ENCODE measurements around the gene KY.

The KY gene

GRCh38 chr3:134667956-134668355 is 17.1 kb upstream of the KY start:
- no peak for DNase-seq (ENCODE audit: low spot score)

DNA sequence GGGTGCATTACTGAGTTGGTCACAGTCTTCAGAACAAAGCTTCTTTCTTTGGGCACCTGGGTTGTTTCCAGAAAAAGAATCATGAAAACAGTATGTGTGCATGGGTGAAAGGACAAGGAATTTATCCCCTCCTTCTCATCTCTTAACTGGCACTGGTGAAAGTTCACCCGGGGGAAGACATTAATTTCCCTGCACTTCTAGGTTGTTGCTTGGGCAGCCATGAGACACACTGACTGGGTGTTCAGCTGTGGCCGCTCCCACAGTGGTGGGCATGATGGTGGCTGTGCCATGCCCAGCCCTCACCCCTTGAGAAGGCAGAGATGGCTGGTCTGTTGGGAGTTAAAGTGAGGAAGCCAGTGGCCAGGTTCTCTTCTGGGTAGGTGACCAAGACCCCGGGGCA is 16.6 kb upstream of the KY start:
- no peak for DNase-seq (ENCODE audit: low spot score)

DNA sequence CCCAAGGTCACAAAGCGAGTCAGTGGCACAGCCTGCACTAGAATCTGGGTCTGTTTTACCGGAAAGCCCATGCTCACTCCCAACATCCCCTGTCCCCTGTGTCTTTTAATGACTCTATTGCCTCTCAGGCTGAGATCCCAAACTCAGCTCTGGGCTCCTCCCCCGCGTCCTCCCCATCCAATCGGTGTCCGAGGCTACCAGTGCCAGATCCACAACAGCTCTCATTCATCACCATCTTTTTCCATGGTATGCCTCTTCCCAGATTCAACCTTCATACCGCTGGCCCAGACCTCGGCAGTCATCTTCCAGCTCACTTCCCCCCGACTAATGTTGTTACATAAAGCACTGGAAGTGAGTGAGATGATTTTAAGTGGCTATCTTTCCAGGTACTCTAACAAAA is 16.1 kb upstream of the KY start:
- no peak for DNase-seq (ENCODE audit: low spot score)

DNA sequence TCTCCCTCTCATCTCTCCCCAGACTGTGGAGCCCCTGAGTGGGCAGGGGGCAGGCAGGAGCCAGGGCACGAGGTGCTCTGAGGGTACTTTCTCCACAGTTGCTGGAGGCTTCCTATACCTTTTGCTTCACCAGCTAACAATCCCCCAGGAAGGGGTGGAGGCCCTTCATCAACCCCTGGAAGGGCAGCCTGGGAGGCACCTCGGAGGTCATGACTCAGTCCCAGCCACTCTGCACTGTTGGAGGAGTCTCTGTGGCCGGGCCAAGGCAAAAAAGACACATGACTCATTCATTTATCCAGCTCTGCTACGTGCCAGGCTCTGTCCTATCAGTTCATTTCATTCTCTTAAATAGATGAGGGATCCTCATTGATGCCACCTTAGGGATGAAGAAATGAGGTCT is 15.6 kb upstream of the KY start:
- no peak for DNase-seq (ENCODE audit: low spot score)

DNA sequence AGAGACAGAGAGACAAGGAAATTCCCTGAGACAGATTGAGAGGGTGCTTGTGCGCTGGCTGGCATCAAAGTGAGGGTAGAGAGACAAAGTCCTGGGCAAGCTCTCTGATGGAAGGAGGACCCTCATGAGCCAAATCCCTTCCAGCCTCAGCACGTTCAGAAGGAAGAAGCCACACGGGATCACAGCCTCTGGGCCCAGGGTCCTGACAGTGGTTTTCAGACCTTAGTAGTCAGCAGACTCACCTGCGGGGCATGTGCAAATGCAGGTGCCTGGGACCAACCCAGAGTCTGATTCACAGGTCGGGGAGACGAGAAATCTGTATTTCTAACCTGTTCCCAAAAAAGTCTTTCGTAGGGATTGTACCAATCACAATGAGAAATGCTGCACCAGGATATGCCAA is 15.2 kb upstream of the KY start:
- no peak for DNase-seq (ENCODE audit: low spot score)

- no peak for DNase-seq (ENCODE audit: low spot score)
These were observed 14.4 kb upstream of the KY start for GRCh38 chr3:134665243-134665642.

GRCh38 chr3:134663721-134664456 is 13.1 kb upstream of the KY start:
- no peak for DNase-seq (ENCODE audit: low spot score)

DNA sequence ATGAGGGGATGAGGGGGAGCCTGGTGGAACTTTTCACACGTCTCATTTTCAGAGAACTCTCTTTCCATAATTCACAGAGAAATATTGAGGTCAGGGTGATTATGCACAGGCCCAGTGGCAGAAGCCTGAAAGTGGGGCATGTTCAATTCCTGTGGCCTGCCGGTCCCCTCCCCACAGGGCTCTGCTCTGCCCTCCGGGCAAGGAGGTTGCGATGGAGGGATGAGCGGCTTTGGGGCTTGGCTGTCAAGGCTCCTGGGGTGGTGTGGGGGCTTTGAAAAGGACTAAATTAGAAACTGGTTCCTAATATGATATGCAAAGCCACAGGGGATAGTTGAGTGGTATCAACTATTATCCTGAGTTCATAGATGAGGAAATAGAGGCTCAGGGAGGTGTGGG is 9.2 kb upstream of the KY start:
- DNase-seq (ENCODE audit: low spot score): no peak

DNA sequence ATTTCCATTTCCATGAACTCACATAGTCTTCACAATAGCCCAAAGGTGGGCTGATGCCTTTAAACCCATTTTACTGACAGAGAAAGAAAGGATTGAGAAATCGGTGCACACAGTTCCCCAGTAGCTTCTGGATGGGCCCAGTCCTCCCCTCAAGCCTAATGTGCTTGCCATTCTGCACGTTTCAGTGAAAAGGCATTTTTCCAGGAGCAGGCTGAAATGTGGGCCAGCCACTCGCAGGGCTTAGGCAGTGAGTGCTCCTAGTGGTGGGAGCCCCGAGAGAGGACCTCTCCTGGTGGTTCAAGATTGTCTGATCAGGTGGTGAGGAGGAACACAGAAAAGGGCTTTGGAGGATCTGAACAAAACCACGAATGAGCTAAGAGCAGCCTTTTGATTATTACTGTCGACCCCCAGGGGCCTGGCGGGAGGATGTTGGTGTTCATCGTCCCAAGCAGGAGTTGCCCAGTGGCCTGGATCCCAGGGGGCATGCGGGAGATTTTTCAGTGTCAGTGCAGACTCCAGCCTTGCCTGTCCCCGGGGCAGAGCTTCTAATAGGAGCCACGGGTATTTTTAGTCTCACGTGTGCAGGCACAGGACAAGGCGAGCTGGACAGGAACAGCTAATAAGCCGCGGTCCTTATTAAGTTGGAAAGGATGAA is 8.7 kb upstream of the KY start:
- no peak for DNase-seq (ENCODE audit: low spot score)

DNA sequence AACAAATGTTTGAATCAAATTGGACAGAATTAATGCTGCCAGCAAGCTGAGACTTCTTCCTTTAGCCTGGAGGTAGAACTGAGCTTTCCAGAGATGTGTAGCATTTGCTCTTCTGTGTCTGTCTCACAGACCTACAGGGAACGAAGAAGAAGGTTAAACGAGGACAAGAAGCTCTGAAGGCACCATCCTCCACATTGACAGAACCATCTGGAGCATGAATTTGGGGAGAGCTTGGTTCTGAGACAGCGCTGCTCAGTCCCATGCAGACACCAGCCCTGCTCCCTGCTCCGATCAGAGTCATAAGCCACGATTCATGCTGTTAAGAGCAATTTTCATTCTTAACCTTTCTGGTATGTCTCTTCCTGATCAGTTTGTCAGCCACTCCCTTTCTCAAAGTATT is 7.7 kb upstream of the KY start:
- no peak for DNase-seq (ENCODE audit: low spot score)

- DNase-seq (ENCODE audit: low spot score): no peak
These were observed 5.5 kb upstream of the KY start for GRCh38 chr3:134656211-134656800.

GRCh38 chr3:134655706-134656105 is 4.9 kb upstream of the KY start:
- no peak for DNase-seq (ENCODE audit: low spot score)

- DNase-seq (ENCODE audit: low spot score): no peak
These were observed 3.2 kb upstream of the KY start for GRCh38 chr3:134654031-134654430.

- DNase-seq (ENCODE audit: low spot score): no peak
These were observed 2.2 kb upstream of the KY start for GRCh38 chr3:134652886-134653630.

GRCh38 chr3:134652409-134652831 is 1.6 kb upstream of the KY start:
- DNase-seq (ENCODE audit: low spot score): no peak

DNA sequence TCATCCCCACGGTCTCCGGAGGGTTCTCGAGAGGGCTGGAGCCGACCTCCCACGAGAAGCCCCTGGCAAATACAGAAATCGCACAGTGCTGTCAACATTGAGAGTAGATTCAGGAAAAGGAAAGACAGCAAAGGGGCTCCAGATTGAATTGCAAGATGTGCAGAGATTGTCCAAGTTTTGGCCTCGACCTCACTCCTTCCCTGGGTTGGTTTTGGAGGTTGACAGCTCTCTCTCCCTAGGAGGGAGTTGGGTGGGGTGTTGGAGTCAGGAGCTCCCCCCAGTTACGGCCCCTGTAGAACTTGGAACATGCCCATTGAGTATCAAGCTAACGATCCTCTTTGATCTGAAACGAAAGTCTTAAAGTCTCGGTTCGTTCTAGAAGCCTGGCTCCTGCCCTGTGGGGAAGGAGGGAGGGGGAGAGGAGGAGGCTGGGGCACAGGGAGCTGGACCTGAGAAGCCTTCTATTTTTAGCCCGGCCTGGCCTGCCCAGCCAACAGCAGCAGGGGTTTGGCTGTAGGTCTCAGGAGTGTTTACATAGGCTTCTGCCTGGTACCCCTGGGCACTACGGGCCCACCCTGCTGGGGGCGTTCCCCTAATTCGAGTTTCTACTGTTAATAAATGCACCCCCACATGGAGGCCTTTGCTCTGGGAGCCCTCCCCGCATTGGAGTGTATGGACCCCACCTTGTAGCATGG is 672 bp upstream of the KY start:
- no peak for DNase-seq (ENCODE audit: low spot score)

GRCh38 chr3:134649106-134649705 is 1.6 kb downstream of the KY start:
- DNase-seq (ENCODE audit: low spot score): no peak

DNA sequence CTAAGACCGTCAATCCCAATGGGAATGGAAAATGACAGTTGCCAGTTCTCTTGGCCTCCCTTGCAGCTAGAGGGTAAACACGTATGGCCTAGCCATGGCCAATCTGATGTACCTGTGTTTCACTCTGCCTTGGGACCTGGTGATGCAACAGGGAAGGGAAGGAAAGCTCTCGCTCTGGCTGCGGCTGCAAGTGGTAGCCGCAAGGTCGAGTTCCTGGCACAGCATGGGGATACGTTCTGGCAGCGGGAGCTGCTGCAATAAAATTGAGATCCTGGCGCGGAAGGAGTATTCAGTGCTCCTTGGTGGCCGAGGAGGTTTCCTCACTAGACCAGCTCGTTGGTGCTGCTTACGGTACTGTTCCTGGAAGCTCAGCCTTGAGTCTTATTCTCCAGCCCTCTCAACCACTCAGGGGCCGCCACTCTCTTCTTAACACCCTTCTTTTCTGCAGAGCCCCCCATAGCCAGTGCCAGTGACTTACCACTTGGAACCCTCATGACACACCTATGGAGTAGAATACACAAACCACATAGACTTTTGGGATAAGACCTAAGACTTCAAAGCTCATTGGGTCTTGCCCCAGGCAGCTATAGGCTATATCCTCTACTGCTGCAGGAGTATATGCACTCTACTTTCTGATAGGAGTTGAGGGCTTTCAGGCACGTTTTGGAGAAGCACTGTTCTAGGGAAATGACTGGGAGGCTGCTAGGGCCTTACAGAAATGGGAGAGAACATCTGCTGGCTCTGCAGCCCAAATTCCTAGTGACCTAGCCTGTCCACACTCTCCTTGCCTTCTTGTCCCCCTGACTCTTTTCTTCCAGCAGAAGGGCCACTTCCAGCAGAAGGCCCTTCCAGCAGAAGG is 2.7 kb downstream of the KY start:
- DNase-seq (ENCODE audit: low spot score): no peak

DNA sequence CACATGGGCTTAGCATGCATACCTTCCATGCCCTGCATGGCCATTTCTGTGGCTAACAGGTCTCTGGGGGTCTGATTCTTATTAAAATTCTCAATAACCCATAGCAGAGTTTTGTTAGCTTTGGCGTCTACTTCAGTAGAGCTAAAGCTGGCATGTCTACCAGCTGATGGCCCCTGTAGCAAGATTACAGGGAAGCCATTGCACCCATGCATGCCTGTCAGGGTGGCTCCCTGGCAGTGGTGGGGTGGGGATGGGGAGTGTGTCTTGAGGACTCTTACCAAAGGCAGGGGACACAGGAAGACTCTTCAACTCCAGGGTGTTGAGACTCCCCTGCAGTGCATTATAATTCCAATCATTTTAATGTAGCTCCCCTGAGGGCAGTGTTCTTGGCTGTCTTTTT is 4.7 kb downstream of the KY start:
- DNase-seq (ENCODE audit: low spot score): no peak

DNA sequence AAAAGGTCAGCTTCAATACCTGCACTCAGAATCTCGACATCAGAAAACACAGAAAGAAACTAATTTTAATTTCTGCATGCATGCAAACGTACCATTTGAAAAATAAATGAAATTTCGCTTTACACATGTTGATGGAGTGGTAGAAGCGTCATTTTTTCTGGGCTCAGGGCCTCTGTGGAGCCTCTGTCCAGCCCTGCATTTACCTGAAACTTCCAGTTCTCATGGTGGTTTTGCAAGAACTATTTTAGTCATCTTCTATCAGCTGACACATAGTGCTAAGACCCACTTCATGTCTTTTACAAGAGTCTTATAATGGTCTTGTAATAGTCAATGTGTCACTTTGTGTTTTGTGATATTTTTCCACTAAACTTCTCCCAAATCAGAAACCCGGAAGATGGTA is 5.3 kb downstream of the KY start:
- DNase-seq (ENCODE audit: low spot score): no peak
